Measurements from ENCODE around the gene HMCES. TPM values are rescaled to one million over a fixed set of nuclear protein-coding genes. Genes with fewer than 3 reads are reported as not detected.
"Not testable (repeated sequence)": the region's sequence is repeated elsewhere in the genome, so short reads cannot be mapped to it uniquely, and the experiment has no call there.

HMCES gene
- total RNA-seq, 1 donor from 2014 or later = 3.4 TPM

- DNase-seq (ENCODE audit: low spot score) = no peak
Observed at GRCh38 chr3:129257609-129258008, 21.1 kb upstream of the HMCES start.

- no peak for DNase-seq (ENCODE audit: low spot score)
Observed at GRCh38 chr3:129259612-129260477, 18.8 kb upstream of the HMCES start.

GRCh38 chr3:129260606-129261005 lies 18.1 kb upstream of the HMCES start:
- no peak for DNase-seq (ENCODE audit: low spot score)

GRCh38 chr3:129261894-129262293 lies 16.8 kb upstream of the HMCES start:
- no peak for DNase-seq (ENCODE audit: low spot score)

GRCh38 chr3:129263161-129263910 lies 15.3 kb upstream of the HMCES start:
- DNase-seq (ENCODE audit: low spot score) = no peak

- DNase-seq (ENCODE audit: low spot score) = not testable (repeated sequence)
Observed at GRCh38 chr3:129264994-129265393, 13.7 kb upstream of the HMCES start.

- DNase-seq (ENCODE audit: low spot score) = no peak
Observed at GRCh38 chr3:129266651-129267050, 12.0 kb upstream of the HMCES start.

- no peak for DNase-seq (ENCODE audit: low spot score)
Observed at GRCh38 chr3:129268396-129268795, 10.3 kb upstream of the HMCES start.

GRCh38 chr3:129271674-129272073 lies 7.0 kb upstream of the HMCES start:
- no peak for DNase-seq (ENCODE audit: low spot score)

GRCh38 chr3:129276385-129276784 lies 2.3 kb upstream of the HMCES start:
- no peak for DNase-seq (ENCODE audit: low spot score)

- DNase-seq (ENCODE audit: low spot score) = peak; percentile 24
Observed at GRCh38 chr3:129277829-129278271, 820 bp upstream of the HMCES start.

- DNase-seq (ENCODE audit: low spot score) = peak; percentile 45
Observed at GRCh38 chr3:129278966-129279906, 566 bp downstream of the HMCES start.

- no peak for DNase-seq (ENCODE audit: low spot score)
Observed at GRCh38 chr3:129280183-129280582, 1.5 kb downstream of the HMCES start.

- DNase-seq (ENCODE audit: low spot score) = no peak
Observed at GRCh38 chr3:129281726-129282125, 3.1 kb downstream of the HMCES start.

- DNase-seq (ENCODE audit: low spot score) = no peak
Observed at GRCh38 chr3:129282727-129283327, 4.2 kb downstream of the HMCES start.

- DNase-seq (ENCODE audit: low spot score) = no peak
Observed at GRCh38 chr3:129286081-129286480, 7.4 kb downstream of the HMCES start.

- DNase-seq (ENCODE audit: low spot score) = no peak
Observed at GRCh38 chr3:129288446-129288845, 9.8 kb downstream of the HMCES start.

GRCh38 chr3:129289201-129289921 lies 10.7 kb downstream of the HMCES start:
- DNase-seq (ENCODE audit: low spot score) = no peak

- DNase-seq (ENCODE audit: low spot score) = peak; percentile 78
Observed at GRCh38 chr3:129291236-129291886, 12.7 kb downstream of the HMCES start.

GRCh38 chr3:129295286-129295685 lies 16.6 kb downstream of the HMCES start:
- DNase-seq (ENCODE audit: low spot score) = no peak

All from umbilical cord (tissue), 2 donors.